T-cell (primary cell): ENCODE results near the gene ARID4B. TPM values are rescaled to one million over a fixed set of nuclear protein-coding genes. Genes with fewer than 3 reads are reported as not detected.
A peak's percentile ranks its signal among the peaks of the same experiment; 100 is the strongest.

Experiments
- ATAC-seq, 4 experiments: fragments of 200-7000 bp in 3 of 4; fragments of 150-1000 bp in 1 of 4; cut with Tn5 transposase; replicated peaks in 1 of 4; 1 replicate in 3 of 4; 2 replicates in 1 of 4; pipeline ENCODE4 v1.10.0; 2021; ENCODE audit warnings: moderate library complexity in 3 of 4, mild to moderate bottlenecking in 2 of 4, moderate number of reproducible peaks in 1 of 4
- CTCF ChIA-PET, 2 donors: fragments of 300-600 bp; sonication (Branson Sonifier 250); formaldehyde crosslinking; loops; one replicate each; lab custom pipeline; 2022; ENCODE audit warnings: antibody characterized with exemption in 2 of 2; lab: Charles Lee
- POLR2A ChIA-PET, 2 donors: fragments of 300-600 bp; sonication (Branson Sonifier 250); formaldehyde crosslinking; loops; one replicate each; lab custom pipeline; 2022; ENCODE audit warnings: antibody characterized with exemption in 2 of 2; lab: Charles Lee
- DNase-seq, 35 experiments: peaks; one replicate each; pipeline versions ENCODE4 v3.0.0 to v3.0.0-alpha.2; 2013 to 2023
- H3K27ac ChIP-seq: one replicate; pipeline ENCODE4 v1.5.1; 2013; ENCODE audit warnings: low read length
- H3K27me3 ChIP-seq, 2 experiments: replicated peaks in 1 of 2; 1 replicate in 1 of 2; 2 replicates in 1 of 2; pipeline versions ENCODE4 v1.6.1 to v1.7.0; 2013; ENCODE audit warnings: low read length in 1 of 2, mixed read lengths in 1 of 2; ENCODE audit not compliant: control insufficient read depth in 2 of 2, insufficient read depth in 2 of 2; ENCODE audit errors: extremely low read depth in 1 of 2
- H3K36me3 ChIP-seq, 2 donors: 1 replicate in 1 of 2; 2 replicates in 1 of 2; pipeline versions ENCODE4 v1.6.1 to v1.7.0; 2013; ENCODE audit warnings: low read length in 1 of 2; ENCODE audit not compliant: control insufficient read depth in 2 of 2, insufficient read depth in 1 of 2; ENCODE audit errors: extremely low read depth in 1 of 2
- H3K4me1 ChIP-seq, 2 experiments: 1 replicate in 1 of 2; 2 replicates in 1 of 2; pipeline versions ENCODE4 v1.6.1 to v1.7.0; 2013; ENCODE audit warnings: low read length in 2 of 2, mixed read lengths in 1 of 2; ENCODE audit not compliant: insufficient read depth in 2 of 2, control insufficient read depth in 1 of 2; ENCODE audit errors: extremely low read depth in 1 of 2
- H3K4me3 ChIP-seq, 2 donors: 1 replicate in 1 of 2; 2 replicates in 1 of 2; pipeline versions ENCODE4 v1.5.1 to v1.7.0; 2013; ENCODE audit warnings: mild to moderate bottlenecking in 2 of 2, low read length in 1 of 2, moderate library complexity in 1 of 2; ENCODE audit not compliant: control insufficient read depth in 1 of 2; ENCODE audit errors: extremely low read depth in 1 of 2
- H3K9me3 ChIP-seq: 2 replicates; pipeline ENCODE4 v1.7.0; 2013
- H3K27ac Mint-ChIP-seq, 2 donors: one replicate each; pipeline ENCODE4 v1.8.0; 2020 to 2021; ENCODE audit warnings: mild to moderate bottlenecking in 2 of 2, mixed read lengths in 2 of 2
- H3K27me3 Mint-ChIP-seq, 2 donors: one replicate each; pipeline ENCODE4 v1.8.0; 2021 to 2022; ENCODE audit warnings: mixed read lengths in 2 of 2
- H3K36me3 Mint-ChIP-seq: one replicate; pipeline ENCODE4 v1.8.0; 2021; ENCODE audit warnings: mixed read lengths
- H3K4me1 Mint-ChIP-seq, 3 donors: one replicate each; pipeline ENCODE4 v1.8.0; 2020 to 2022; ENCODE audit warnings: mixed read lengths in 3 of 3, mild to moderate bottlenecking in 1 of 3
- H3K4me3 Mint-ChIP-seq, 3 donors: one replicate each; pipeline ENCODE4 v1.8.0; 2020 to 2022; ENCODE audit warnings: mild to moderate bottlenecking in 3 of 3, mixed read lengths in 3 of 3, moderate library complexity in 3 of 3
- H3K9me3 Mint-ChIP-seq, 3 donors: one replicate each; pipeline ENCODE4 v1.8.0; 2020 to 2022; ENCODE audit warnings: mixed read lengths in 3 of 3
- WGBS: methylation state at CpG from one replicate; pipeline ENCODE4 v1.1.5; 2013; ENCODE audit warnings: missing lambda C conversion rate; ENCODE audit not compliant: insufficient coverage; 5-methylcytosine and 5-hydroxymethylcytosine counted together
- total RNA-seq, 35 experiments: library from RNA in 6 of 35; stranded (reverse) in 6 of 35; fragments of 120-200 nt in 1 of 35; gene quantifications; one replicate each; pipeline versions ENCODE4 v1.2.1 to v1.2.4 and lab custom pipeline; 2013 to 2026

ARID4B gene
- total RNA-seq, 5 donors from 2014 or later (not counting 1 experiment from before 2014, with no cell fraction given) = 70.4 to 151 (median 79.1) TPM

DNA sequence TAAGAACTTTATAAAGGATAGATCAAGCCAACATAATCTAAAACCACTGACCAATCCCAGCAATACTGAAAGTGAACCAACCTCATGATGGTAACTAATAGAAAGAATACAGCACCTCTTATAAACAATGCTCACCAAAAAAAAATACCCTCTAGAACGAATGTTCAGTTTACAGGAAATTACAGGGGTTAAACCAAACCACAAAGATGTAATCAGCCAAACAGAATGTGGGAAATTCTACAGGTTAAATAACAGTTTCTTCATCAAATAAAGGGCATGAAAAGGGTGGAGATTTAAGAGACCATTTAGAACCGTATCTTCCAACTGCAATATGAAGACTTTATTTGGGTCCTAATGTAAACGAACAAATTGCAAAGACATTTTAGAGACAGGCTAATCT lies 30.4 kb downstream of the ARID4B start:
- Mint-ChIP-seq H3K27ac (peak overlapping the region; percentile 77 to 87), H3K9me3 (no peaks in the 10 kb centered on the region), H3K27me3 (no peaks in the 10 kb centered on the region), H3K36me3 (peaks cover 4% of the 10 kb centered on the region), H3K4me3 (peak overlapping the region; percentile 59 to 69 (median 64)), H3K4me1 (peaks cover 66 to 69% (median 66%) of the 10 kb centered on the region in 3 donors)
- Histone ChIP-seq H3K4me3 (peak overlapping the region; percentile 0 to 15), H3K27me3 (no peaks in the 10 kb centered on the region), H3K27ac (peak overlapping the region; percentile 85), H3K9me3 (peaks cover 3% of the 10 kb centered on the region), H3K36me3 (no peaks in the 10 kb centered on the region), H3K4me1 (peaks cover 36 to 56% of the 10 kb centered on the region in 2 experiments)
- POLR2A ChIA-PET = no interaction called here
- WGBS = no CpG with 5 or more reads among the region's 3 CpGs
- peak in 2 of 35 experiments; percentile 8 to 83 for DNase-seq
- CTCF ChIA-PET = no interaction called here
- ATAC-seq = peak; percentile 73 to 83 (median 80)

DNA sequence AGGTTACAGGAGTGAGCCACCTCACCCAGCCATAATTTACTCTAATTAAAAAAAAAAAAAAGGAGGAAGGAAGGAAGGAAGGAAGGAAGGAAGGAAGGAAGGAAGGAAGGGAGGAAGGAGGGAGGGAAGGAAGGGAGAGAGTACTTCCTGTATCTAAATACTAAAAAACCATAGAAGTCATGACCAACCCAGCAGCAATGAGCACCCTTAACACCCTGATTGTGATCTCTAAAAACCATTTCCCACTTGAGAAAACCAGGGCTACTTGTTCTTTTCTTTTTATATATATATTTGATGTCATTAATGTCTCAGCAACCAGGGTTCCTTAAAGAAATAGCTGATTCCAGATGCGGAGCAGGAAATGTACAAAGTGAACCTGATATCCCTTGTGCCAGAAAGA lies 31.2 kb downstream of the ARID4B start:
- DNase-seq = peak in 1 of 35 experiments; percentile 51
- Mint-ChIP-seq H3K4me1 (peaks cover 67 to 70% (median 68%) of the 10 kb centered on the region in 3 donors), H3K4me3 (peak overlapping the region in 1 of 3 donors; percentile 59), H3K27me3 (no peaks in the 10 kb centered on the region), H3K27ac (peak overlapping the region; percentile 77 to 87), H3K9me3 (no peaks in the 10 kb centered on the region), H3K36me3 (peaks cover 4% of the 10 kb centered on the region)
- ChIA-PET CTCF (no interaction called here), POLR2A (interaction anchor here in 1 of 2 donors (0.6 kb wide), 1 partner anchor 16 kb away, joined by 3 read pairs; no protein-coding TSS in a partner anchor)
- Histone ChIP-seq H3K27ac (peak overlapping the region; percentile 85), H3K4me1 (peaks cover 33 to 58% of the 10 kb centered on the region in 2 experiments), H3K9me3 (peaks cover 3% of the 10 kb centered on the region), H3K4me3 (no peak overlapping the region), H3K27me3 (no peaks in the 10 kb centered on the region), H3K36me3 (no peaks in the 10 kb centered on the region)
- ATAC-seq = no peak
- WGBS = no CpG with 5 or more reads among the region's 1 CpG

DNA sequence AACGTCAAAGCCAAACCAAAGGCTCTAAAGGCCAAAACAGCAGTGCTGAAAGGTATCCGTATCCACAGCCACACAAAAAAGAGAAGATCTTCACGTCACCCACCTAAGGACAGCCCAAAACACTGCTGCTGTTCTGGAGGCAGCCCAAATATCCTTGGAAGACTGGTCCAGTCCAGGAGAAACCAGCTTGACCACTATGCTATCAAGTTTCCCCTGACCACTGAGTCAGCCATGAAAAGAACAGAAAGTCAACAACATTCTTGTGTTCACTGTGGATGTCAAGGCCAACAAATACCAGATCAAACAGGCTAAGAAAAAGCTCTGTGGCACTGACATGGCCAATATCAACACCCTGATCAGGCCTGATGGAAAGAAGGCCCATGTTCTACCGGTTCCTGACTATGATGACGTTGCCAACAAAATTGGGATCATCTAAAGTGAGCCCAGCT lies 32.1 kb downstream of the ARID4B start:
- Histone ChIP-seq H3K4me1 (peaks cover 33 to 55% of the 10 kb centered on the region in 2 experiments), H3K9me3 (peaks cover 3% of the 10 kb centered on the region), H3K27ac (peak overlapping the region; percentile 85), H3K4me3 (no peak overlapping the region), H3K27me3 (no peaks in the 10 kb centered on the region), H3K36me3 (no peaks in the 10 kb centered on the region)
- ATAC-seq = no peak
- WGBS = 97% methylated on average over 3 of the region's 5 CpGs
- DNase-seq = no peak
- CTCF ChIA-PET = no interaction called here
- Mint-ChIP-seq H3K27me3 (no peaks in the 10 kb centered on the region), H3K4me1 (peaks cover 65 to 71% (median 70%) of the 10 kb centered on the region in 3 donors), H3K27ac (peak overlapping the region; percentile 29 to 89), H3K4me3 (peak overlapping the region in 1 of 3 donors; percentile 6), H3K36me3 (peaks cover 4% of the 10 kb centered on the region), H3K9me3 (no peaks in the 10 kb centered on the region)
- POLR2A ChIA-PET = no interaction called here

DNA sequence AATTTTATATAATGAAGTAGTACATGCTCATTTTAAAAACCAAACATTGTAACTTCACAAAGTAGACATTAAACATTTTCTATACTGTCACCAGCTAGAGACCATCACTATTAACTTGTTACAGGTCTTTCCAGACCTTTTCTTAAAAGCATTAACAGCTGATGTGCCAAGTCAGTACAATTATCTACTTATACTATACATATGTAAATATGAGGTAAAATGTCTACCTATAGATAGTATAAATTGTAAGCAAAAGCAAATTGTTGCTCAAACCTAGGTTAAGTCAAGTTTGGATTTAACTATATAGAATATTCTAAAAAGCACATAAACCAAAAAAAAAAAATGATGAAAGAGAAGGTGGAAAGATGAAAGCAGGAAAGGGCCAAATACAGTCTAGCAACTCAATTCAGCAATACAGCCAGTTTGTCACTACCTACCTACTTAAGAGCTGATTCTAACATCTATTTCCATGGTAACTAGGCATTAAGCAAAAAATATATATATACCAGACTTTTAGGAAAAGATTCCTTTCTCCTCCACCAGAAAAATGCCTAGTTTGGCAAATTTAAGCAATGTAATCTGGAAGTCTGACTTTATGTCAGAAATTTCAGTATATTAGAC lies 34.5 kb downstream of the ARID4B start:
- peaks cover 8% of the 10 kb centered on the region for H3K36me3 Mint-ChIP-seq
- no peak overlapping the region for H3K4me3 Mint-ChIP-seq
- CTCF ChIA-PET = interaction anchor here in 1 of 2 donors (0.7 to 1.2 kb wide), 2 partner anchors 12 to 37 kb away, joined by 3 read pairs; no protein-coding TSS in a partner anchor
- no peaks in the 10 kb centered on the region for H3K27me3 ChIP-seq
- ATAC-seq (no peak), DNase-seq (no peak)
- no peaks in the 10 kb centered on the region for H3K36me3 ChIP-seq
- H3K4me3 ChIP-seq = no peak overlapping the region
- H3K27ac Mint-ChIP-seq = peak overlapping the region; percentile 73 to 77
- H3K9me3 Mint-ChIP-seq = no peaks in the 10 kb centered on the region
- H3K4me1 ChIP-seq = peaks cover 27 to 49% of the 10 kb centered on the region in 2 experiments
- H3K4me1 Mint-ChIP-seq = peaks cover 66 to 75% (median 71%) of the 10 kb centered on the region in 3 donors
- H3K9me3 ChIP-seq = peaks cover 3% of the 10 kb centered on the region
- POLR2A ChIA-PET = interaction anchor here (0.5 to 1.4 kb wide), 4 partner anchors 11 to 177 kb away, joined by 3 to 5 read pairs (median 4); no protein-coding TSS in a partner anchor
- H3K27me3 Mint-ChIP-seq = no peaks in the 10 kb centered on the region
- H3K27ac ChIP-seq = peak overlapping the region; percentile 58

DNA sequence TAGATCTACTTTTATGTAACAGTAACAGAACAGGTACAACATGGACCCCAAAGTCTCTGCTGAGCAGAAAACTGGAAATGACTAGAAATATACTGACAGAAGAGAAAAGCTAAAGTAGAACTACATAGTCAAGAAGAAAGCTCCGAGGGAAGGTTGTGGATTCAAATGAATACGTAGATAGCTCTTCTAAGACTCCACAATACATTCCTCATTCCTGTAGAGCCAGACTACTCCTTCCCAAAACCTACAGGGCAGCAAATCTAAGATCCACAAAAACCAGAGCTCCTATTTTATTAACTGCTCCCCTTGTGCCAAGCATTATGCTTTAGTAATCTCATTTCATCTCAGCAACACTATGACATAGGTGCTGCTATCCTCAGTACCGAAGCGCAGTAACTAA lies 35.2 kb downstream of the ARID4B start:
- Mint-ChIP-seq H3K4me1 (peaks cover 69 to 79% (median 73%) of the 10 kb centered on the region in 3 donors), H3K9me3 (no peaks in the 10 kb centered on the region), H3K4me3 (peak overlapping the region in 1 of 3 donors; percentile 26), H3K27me3 (no peaks in the 10 kb centered on the region), H3K36me3 (peaks cover 8% of the 10 kb centered on the region), H3K27ac (peak overlapping the region in 1 of 2 donors; percentile 64)
- H3K9me3 ChIP-seq = peaks cover 3% of the 10 kb centered on the region
- ChIA-PET CTCF (interaction anchor here (0.6 to 1.2 kb wide), 4 partner anchors 12 to 239 kb away, joined by 3 read pairs; no protein-coding TSS in a partner anchor), POLR2A (interaction anchor here (0.5 to 1.4 kb wide), 4 partner anchors 12 to 22 kb away, joined by 3 to 5 read pairs (median 4); no protein-coding TSS in a partner anchor)
- WGBS = no CpG with 5 or more reads among the region's 4 CpGs
- peak overlapping the region; percentile 22 for H3K27ac ChIP-seq
- H3K4me1 ChIP-seq = peaks cover 24 to 52% of the 10 kb centered on the region in 2 experiments
- ATAC-seq (no peak), DNase-seq (no peak)
- H3K27me3 ChIP-seq = no peaks in the 10 kb centered on the region
- no peak overlapping the region for H3K4me3 ChIP-seq
- H3K36me3 ChIP-seq = no peaks in the 10 kb centered on the region

DNA sequence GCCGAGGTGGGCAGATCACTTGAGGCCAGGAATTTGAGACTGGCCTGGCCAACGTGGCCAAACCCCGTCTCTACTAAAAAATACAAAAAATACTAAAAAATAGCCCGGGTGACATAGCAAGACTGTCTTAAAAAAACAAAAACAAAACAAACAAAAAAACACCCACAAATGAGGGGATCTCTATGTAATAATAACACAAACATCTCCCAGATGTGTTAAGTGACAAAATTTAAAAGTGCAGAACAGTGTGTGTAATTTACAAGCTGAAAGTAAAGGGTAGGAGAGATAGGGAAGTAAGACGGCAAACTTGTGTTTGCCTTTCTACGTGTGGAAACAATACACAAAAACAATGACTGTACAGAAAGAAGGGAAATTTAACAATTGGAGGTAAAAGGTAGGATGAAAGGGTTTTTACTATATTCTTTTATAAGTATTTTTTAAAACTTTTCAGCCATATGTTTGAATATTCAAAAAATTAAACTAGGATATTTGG lies 36.3 kb downstream of the ARID4B start:
- POLR2A ChIA-PET = interaction anchor here in 1 of 2 donors (0.6 to 0.8 kb wide), 2 partner anchors 8 to 24 kb away, joined by 3 read pairs; no protein-coding TSS in a partner anchor
- Mint-ChIP-seq H3K9me3 (no peaks in the 10 kb centered on the region), H3K27me3 (no peaks in the 10 kb centered on the region), H3K36me3 (peaks cover 12% of the 10 kb centered on the region), H3K27ac (peak overlapping the region in 1 of 2 donors; percentile 4), H3K4me3 (no peak overlapping the region), H3K4me1 (peaks cover 71 to 81% (median 74%) of the 10 kb centered on the region in 3 donors)
- H3K4me3 ChIP-seq = no peak overlapping the region
- H3K4me1 ChIP-seq = peaks cover 26 to 52% of the 10 kb centered on the region in 2 experiments
- H3K27ac ChIP-seq = no peak overlapping the region
- peaks cover 3% of the 10 kb centered on the region for H3K9me3 ChIP-seq
- ATAC-seq (no peak), DNase-seq (no peak)
- CTCF ChIA-PET = no interaction called here
- WGBS = no CpG with 5 or more reads among the region's 6 CpGs
- no peaks in the 10 kb centered on the region for H3K36me3 ChIP-seq
- H3K27me3 ChIP-seq = no peaks in the 10 kb centered on the region
